Measurements from ENCODE around the gene STEAP3. TPM values are rescaled to one million over a fixed set of nuclear protein-coding genes. Genes with fewer than 3 reads are reported as not detected.

The STEAP3 gene
- total and polyA plus RNA-seq, 2 donors (not counting 3 experiments of a cell fraction or from before 2014, with no cell fraction given), result 8.6 to 17.4 TPM

DNA sequence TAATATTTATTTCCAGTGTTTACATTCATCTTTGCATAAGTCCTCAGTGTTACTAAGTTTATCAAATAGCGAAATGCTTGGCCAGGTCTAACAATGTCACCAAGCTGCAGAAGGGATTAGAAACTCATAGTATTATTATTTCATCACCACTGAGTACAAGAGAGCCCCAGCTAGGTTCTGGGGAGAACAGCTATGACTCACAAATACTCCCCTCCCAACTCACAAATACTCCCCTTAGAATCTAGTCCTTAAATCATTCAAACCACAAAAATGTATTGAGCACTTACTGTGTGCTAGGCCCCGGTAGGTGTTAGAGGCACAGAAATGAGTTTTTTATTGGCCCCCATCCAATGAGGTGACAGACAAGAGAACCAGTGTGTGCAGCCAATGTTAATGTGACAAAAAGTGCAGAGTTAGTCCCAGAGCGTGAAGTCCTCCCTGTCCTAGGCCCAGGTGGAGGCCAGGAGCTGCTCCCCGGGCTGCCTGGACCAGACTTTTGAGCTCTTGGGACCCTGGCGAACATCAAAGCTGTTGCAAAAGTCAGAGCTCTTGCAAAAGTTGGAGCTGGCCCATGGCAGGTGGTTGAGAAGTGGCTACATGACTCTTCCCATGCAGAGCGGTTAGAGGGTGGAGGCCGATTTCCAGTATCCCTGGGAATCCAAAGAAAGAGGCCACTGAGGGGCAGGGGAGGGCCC lies 9.8 kb downstream of the STEAP3 start:
- intact Hi-C loops (cut with micrococcal nuclease) (loop anchor here (1.0 to 5.0 kb wide), 2 partner anchors 32 to 59 kb away; no protein-coding TSS in a partner anchor), dilution Hi-C loops (cut with MboI; ENCODE audit: extremely low pct_ligation_motif_present, low sequenced_read_pairs) (no loop called here)
- H3K36me3 ChIP-seq (ENCODE audit: control insufficient read depth in 2 of 2, extremely low read depth in 1 of 2, insufficient read depth in 2 of 2, low read length in 2 of 2), result no peaks in the 10 kb centered on the region
- ChIA-PET POLR2A (no interaction called here), CTCF (interaction anchor here (1.0 to 3.2 kb wide), 7 partner anchors 10 to 69 kb away, joined by 3 to 22 read pairs (median 5); partner anchors contain the start of gene STEAP3)
- no peak overlapping the region for H3K4me2 ChIP-seq (ENCODE audit: insufficient read depth, low read length)
- H3K4me3 ChIP-seq (replicated peaks in 1 of 3; ENCODE audit: insufficient read depth in 1 of 3, low read depth in 1 of 3, low read length in 3 of 3), result no peak overlapping the region
- no peaks in the 10 kb centered on the region for H3K9me3 ChIP-seq (replicated peaks; ENCODE audit: control insufficient read depth, insufficient read depth, low read length)
- no peaks in the 10 kb centered on the region for H3K27me3 ChIP-seq (ENCODE audit: control insufficient read depth in 2 of 2, insufficient read depth in 2 of 2, low read length in 2 of 2)
- H3K79me2 ChIP-seq (ENCODE audit: control insufficient read depth, insufficient read depth, low read length), result peaks cover 7% of the 10 kb centered on the region
- BruUV-seq (replicated peaks), result no TSS peak
- H3K9ac ChIP-seq (replicated peaks; ENCODE audit: extremely low read depth, insufficient read depth, low read length), result no peak overlapping the region
- no peaks in the 10 kb centered on the region for H3K9me1 ChIP-seq (replicated peaks; ENCODE audit: control insufficient read depth, extremely low read depth, insufficient read depth, low read length)
- DNase-seq (ENCODE audit: low read depth, low spot score) (no peak), FAIRE-seq (no peak)
- H3K27ac ChIP-seq (ENCODE audit: insufficient read depth, low read depth, low read length), result no peak overlapping the region
- no peaks in the 10 kb centered on the region for H4K20me1 ChIP-seq (replicated peaks; ENCODE audit: control insufficient read depth, extremely low read depth, insufficient read depth, low read length)
- no peaks in the 10 kb centered on the region for H3K4me1 ChIP-seq (ENCODE audit: control insufficient read depth, extremely low read depth, insufficient read depth, low read length)
- TF ChIP-seq POLR2AphosphoS5 (IDR thresholded peaks at IDR 0.05; ENCODE audit: insufficient read depth, low read depth, low read length) (no peak), CTCF (IDR thresholded peaks at IDR 0.05; ENCODE audit: extremely low read depth in 1 of 2, insufficient read depth in 1 of 2, low read depth in 1 of 2, low read length in 2 of 2) (no peak), MYC (IDR thresholded peaks at IDR 0.05; ENCODE audit: low read depth, low read length) (no peak), GATA2 (IDR thresholded peaks at IDR 0.05; ENCODE audit: insufficient read depth, insufficient read length, low read depth, low read length) (no peak), FOS (IDR thresholded peaks at IDR 0.05; ENCODE audit: borderline replicate concordance, insufficient read depth, low read length) (no peak), POLR2A (IDR thresholded peaks at IDR 0.05; ENCODE audit: low read depth, low read length) (no peak), EZH2 (IDR thresholded peaks at IDR 0.05; ENCODE audit: borderline replicate concordance, low read depth, low read length, severe bottlenecking) (no peak), JUN (IDR thresholded peaks at IDR 0.05; ENCODE audit: borderline replicate concordance, insufficient read depth, insufficient read length, low read depth) (no peak)
- TF ChIP-seq, protein P1, sequence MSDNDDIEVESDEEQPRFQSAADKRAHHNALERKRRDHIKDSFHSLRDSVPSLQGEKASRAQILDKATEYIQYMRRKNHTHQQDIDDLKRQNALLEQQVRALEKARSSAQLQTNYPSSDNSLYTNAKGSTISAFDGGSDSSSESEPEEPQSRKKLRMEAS (IDR thresholded peaks at IDR 0.05; ENCODE audit: insufficient read depth, insufficient read length), result no peak
- H2AFZ ChIP-seq (ENCODE audit: low read depth, low read length), result no peak overlapping the region
